Effector CD4-positive, alpha-beta T cell (primary cell): ENCODE measurements around the gene GFI1B.
"Not testable (repeated sequence)": the region's sequence is repeated elsewhere in the genome, so short reads cannot be mapped to it uniquely, and the experiment has no call there.

Experiments
- DNase-seq: peaks from one replicate; pipeline ENCODE4 v3.0.0-alpha.2; 2020

The GFI1B gene

DNA sequence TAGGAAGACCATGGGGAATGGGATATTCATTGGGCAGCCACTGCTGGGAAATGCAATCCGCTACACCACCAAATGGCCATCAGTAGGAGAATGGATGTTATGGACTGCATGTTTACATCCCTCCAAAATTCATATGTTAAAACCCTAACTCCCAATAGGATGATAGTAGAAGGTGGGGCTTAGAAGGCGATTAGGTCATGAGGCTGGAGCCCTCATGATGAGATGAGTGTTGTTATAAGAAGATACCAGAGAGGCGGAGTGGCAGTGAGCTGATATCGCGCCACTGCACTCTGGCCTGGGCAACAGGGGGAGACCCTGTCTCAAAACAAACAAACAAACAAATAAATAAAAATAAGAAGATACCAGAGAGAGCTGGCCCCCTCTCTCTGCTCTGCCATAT, 36.2 kb downstream of the GFI1B start:
- DNase-seq: no peak

DNA sequence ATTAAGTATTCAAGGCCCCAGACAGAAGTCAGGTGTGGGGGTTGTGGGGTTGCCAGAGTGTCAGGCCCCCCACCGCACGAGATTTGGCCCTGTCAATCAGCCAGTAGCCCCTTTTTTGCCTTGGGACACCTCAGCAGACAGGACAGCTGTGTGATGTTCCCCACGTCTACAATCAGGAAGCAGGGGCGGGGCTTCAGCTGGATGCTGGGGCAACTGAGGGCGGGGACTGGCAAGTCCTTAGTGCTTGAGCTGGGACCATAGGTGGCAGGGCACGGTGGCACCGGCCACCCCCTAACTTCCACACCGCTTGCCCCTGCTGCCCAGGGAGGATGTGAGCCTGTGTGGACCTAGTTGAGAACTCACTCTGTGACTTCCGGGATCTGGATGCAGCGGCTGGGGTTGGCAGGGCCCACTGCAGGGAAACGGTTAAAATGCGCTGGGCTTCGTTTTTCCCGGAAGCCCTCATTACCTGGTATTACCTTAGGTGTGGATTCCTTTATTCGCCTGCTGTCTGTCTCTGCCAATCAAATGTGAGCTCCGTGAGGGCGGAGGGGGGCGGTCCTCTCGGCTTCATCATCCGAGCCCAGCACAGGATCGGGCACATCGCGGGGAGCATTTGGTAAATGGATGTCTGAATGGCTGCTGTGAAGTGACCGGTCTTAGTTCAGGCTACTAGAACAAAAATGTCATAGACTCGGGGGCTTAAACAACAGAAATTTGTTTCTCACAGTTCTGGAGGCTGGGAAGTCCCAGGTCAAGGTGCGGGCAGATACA, 44.8 kb downstream of the GFI1B start:
- no peak for DNase-seq

DNA sequence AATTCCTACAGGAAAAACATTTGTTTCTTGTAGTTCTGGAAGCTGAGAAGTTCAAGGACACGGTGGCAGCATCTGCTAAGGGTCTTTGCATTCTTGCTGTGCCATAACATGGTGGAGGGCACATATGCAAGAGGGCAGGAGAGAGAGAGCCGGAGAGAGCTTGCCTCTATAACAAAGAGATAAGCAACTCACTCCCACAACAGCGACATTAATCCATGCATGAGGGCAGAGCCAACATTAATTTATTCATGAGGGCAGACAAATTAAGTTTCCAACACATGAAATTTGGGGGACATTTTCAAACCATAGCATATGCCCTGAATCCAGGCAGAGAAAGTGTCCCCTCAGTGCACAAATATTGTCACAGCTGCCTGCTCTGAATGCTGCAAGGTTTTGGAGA, 47.9 kb downstream of the GFI1B start:
- no peak for DNase-seq

DNA sequence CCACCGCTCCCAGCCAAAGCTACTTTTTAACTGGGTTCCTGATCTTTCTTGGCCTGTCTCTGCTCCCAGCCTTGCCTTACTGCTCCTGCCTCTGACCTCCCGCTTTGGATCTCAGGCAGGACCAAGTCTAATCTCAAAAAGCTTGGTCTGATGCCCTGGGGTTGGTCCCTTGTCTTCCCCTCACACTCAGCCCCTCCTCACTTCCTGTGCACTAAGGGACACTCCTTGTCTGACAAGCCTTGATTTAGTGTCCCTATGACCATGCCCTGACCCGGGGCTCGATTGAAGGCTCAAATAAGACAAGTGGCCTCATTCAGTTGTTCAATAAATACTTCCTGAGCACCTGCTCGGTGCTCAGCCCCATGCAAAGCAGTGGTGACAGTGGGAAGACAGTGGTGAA, 48.6 kb downstream of the GFI1B start:
- DNase-seq: no peak

DNA sequence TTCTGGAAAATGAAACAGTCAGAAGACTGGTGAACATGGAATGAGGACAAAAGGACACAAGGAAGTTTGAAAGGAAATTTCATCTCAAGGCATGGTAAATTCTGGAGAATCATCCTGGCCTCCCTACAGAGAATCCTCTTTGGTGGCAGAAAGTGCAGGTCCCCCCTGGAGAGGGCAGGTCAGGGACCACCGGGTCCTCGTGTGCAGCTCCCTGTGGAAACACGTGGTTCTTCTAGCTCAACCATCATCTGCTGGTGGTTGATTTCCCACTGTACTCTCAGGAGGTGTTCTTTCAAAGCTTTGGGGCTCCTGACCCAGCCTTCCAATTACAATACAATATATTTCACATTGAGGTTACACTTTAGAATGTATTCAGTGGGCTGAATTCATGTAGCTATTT, 49.7 kb downstream of the GFI1B start:
- no peak for DNase-seq

DNA sequence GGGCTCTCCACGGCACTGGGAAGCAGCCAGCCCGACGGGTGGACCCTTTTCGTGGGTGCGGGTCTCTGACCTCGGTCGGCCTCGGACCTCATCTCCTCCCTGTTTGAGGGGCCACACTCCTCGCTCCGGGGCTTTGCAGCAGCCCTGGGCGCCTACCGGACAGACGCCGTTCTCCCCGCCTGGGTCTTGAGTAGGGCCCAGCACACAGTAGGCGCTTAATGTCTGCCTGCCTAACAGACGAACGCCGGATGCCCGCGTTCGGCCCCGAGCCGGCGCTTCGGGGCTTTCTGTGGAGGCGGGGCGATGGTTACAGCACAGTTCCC, 51.5 kb downstream of the GFI1B start:
- no peak for DNase-seq

DNA sequence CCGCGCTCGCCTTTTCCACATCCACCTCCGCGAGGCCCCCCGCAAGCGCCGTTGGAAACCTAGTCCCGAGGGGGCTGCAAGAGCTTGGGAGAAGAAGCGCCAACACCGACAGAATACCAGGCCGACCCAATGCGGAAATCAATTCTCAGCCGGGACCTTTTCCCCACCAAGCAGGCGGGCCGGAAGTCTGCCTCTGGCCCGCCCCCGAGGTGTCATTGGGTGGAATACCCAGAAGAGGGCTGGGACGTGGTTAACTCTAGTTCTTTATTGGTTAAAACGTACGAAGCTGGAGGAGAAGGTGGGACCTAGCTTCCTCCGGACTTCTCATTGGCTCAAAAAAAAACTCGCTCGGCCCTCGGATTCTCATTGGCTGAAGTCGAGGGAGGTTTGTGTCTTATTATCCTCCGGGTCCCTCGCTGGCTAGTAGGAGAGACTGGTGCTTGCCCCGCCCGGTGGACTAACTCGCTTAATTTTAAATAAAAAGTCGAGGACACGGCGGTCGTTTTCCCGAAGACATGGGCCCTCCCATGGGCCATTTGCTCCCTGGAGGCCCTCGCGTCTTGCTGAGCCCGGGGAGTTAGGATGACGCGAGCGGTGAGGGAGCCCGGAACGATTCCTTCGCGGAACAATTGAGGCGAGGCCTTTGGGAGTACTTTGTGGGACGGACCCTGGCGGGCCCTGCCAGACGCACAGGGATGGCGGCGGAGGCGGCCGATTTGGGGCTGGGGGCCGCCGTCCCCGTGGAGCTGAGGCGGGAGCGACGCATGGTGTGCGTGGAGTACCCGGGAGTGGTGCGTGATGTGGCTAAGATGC, 52.0 kb downstream of the GFI1B start, which contains the start of gene GTF3C5:
TSS of gene GTF3C5 (plus strand) at position 681 of the 813 bp plus-strand sequence. CDS start at position 696, 15 bp downstream.
- peak; percentile 88 for DNase-seq

DNA sequence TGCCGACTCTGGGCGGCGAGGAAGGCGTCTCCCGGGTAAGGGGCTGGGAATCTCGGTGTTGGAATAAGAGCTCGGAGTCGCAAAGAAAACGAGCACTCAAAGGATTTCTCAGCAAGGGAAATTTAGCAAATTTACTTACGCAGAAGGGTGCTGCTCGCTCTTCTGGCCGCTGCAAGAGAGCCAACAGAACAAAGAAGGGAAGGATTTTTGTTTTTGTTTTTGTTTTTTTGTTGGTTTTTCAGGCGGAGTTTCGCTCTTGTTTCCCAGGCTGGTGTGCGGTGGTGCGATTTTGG, 52.6 kb downstream of the GFI1B start:
- no peak for DNase-seq

DNA sequence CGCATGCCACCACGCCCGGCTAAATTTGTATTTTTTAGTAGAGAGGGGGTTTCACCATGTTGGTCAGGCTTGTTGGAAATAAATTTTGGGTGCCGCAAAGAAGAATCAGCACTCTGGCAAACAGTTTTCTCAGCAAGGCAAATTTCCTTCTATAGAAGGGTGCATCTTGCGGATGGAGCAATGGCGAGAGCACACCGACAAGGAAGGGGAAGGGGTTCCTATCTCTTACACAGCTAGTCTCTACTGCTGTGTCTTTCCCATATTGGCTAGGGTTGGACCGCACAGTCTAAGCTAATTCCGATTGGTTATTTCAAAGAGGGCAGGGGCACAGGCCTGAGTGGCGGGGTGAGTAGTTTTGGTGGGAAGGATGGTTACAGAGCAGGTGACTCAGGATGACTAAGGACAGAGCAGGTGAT, 53.0 kb downstream of the GFI1B start:
- DNase-seq: no peak

DNA sequence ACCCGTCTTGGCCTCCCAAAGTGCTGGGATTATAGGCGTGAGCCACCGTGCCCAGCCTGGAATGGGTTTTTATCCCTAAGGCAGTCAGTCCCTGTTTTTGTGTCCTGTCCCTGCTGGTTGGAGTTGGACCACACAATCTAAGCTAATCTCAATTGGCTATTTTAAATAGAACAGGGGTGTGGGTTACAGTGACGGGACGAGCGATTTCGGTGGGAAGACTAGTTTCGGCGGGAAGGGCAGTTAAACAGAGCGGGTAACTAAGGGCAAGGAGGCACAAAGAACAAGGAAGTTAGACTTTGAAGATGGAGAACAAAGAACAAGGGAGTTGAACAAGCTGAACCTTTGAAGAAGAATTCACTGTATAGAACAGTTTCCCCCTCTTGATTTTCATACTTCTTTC, 53.7 kb downstream of the GFI1B start:
- no peak for DNase-seq

DNA sequence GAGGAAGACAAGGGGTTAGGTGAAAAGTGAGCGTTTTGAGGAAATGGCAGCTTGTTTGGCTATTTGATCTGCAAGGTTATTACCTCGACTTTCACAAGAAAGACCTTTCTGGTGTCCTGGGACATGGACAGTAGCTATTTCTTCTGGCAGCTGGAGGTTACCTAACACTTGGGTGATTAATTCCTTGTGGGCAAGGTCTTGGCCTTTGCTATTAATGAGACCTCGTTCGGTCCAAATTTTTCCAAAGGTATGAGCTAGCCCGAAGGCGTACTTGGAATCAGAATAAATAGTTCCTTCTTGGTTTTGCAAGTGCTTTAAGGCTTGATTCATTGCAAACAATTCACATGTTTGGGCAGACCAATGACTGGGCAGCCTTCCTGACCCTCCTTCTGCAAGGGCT, 57.2 kb downstream of the GFI1B start:
- no peak for DNase-seq

DNA sequence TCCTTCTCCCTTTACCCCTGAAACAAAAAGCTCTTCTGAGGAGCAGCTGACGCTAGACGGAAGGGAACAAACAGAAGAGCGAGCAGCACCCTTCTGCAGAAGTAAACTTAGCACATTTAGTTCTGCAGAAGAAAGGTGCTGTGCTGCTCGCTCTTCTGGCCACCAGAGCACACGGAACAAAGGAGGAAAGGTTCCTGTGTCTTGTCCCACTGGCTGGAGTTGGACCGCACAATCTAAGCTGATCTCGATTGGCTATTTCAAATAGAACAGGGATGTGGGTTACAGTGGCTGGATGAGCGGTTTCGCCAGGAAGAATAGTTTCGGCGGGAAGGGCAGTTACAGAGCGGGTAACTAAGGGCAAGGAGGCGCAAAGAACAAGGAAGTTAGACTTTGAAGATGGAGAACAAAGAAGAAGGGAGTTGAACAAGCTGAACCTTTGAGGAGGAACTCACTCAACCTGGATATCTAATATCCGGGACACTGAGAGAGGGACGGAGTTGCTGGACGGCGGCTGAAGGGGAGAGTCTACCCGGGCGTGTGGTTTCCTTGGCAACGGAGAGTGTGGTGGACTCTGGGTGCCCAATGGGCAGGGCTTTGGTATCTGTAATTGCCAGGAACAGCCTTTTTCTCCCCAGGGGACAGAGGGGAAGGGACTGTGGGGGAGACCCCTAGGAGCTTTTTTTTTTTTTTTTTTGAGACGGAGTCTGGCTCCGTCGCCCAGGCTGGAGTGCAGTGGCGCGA, 59.5 kb downstream of the GFI1B start:
- DNase-seq: no peak

DNA sequence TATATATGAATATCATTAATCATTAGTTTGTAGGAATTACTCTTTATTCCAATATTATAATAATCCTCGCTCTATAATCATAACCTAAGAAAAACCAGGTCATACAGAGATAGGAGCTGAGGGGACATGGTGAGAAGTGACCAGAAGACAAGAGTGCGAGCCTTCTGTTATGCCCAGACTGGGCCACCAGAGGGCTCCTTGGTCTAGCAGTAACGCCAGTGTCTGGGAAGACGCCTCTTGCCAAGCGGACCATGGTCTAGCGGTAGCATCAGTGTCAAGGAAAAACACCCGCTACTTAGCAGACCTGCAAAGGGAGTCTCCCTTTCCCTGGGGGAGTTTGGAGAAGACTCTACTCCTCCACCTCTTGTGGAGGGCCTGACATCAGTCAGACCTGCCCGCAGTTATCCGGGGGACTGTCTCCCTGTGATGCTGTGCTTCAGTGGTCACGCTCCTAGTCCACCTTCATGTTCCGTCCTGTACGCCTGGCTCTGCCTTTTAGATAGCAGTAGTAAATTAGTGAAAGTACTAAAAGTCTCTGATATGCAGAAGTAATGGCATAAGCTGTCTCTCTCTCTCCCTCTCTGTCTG, 62.5 kb downstream of the GFI1B start:
- not testable (repeated sequence) for DNase-seq
